Liver (tissue), 9 donors: Measurements from ENCODE around the gene CYLD. TPM values are rescaled to one million over a fixed set of nuclear protein-coding genes. Genes with fewer than 3 reads are reported as not detected.

Experiments used
- DNase-seq: peaks from one replicate; pipeline ENCODE4 v3.0.0-alpha.2; 2017; ENCODE audit warnings: low spot score
- H3K27ac ChIP-seq, 2 donors: one replicate each; pipeline ENCODE4 v1.7.0; 2013; ENCODE audit warnings: inconsistent platforms in 2 of 2, low read length in 2 of 2, control low read depth in 1 of 2, low read depth in 1 of 2, mild to moderate bottlenecking in 1 of 2
- H3K27me3 ChIP-seq, 4 donors: one replicate each; pipeline versions ENCODE4 v1.6.1 to v1.7.0; 2013; ENCODE audit warnings: low read length in 3 of 4, inconsistent platforms in 1 of 4, mild to moderate bottlenecking in 1 of 4, moderate library complexity in 1 of 4; ENCODE audit not compliant: control insufficient read depth in 4 of 4, insufficient read depth in 4 of 4
- H3K36me3 ChIP-seq, 4 donors: one replicate each; pipeline versions ENCODE4 v1.6.1 to v1.7.0; 2013; ENCODE audit warnings: low read length in 3 of 4, mild to moderate bottlenecking in 3 of 4, low read depth in 1 of 4, moderate library complexity in 1 of 4; ENCODE audit not compliant: control insufficient read depth in 4 of 4, insufficient read depth in 3 of 4
- H3K4me1 ChIP-seq, 4 donors: one replicate each; pipeline versions ENCODE4 v1.6.1 to v1.7.0; 2013; ENCODE audit warnings: low read length in 3 of 4, mild to moderate bottlenecking in 3 of 4, moderate library complexity in 1 of 4; ENCODE audit not compliant: control insufficient read depth in 4 of 4, insufficient read depth in 4 of 4
- H3K4me3 ChIP-seq, 3 donors: one replicate each; pipeline versions ENCODE4 v1.6.1 to v1.7.0; 2013; ENCODE audit warnings: low read length in 3 of 3, control low read depth in 1 of 3, low read depth in 1 of 3, mild to moderate bottlenecking in 1 of 3
- H3K9ac ChIP-seq, 2 donors: one replicate each; pipeline ENCODE4 v1.7.0; 2013; ENCODE audit warnings: low read length in 2 of 2, mild to moderate bottlenecking in 2 of 2, moderate library complexity in 2 of 2, control low read depth in 1 of 2, low read depth in 1 of 2
- H3K9me3 ChIP-seq, 4 donors: one replicate each; pipeline versions ENCODE4 v1.6.1 to v1.7.0; 2013; ENCODE audit warnings: low read length in 3 of 4; ENCODE audit not compliant: control insufficient read depth in 4 of 4
- FOXA1 ChIP-seq: IDR thresholded peaks from 2 replicates; pipeline ENCODE4 v1.6.1; 2016; ENCODE audit warnings: antibody characterized with exemption
- GABPA ChIP-seq, 2 donors: IDR thresholded peaks in 1 of 2; conservative IDR thresholded peaks in 1 of 2; 2 replicates each; pipeline ENCODE4 v1.6.1; 2016; ENCODE audit warnings: antibody characterized with exemption in 2 of 2, mild to moderate bottlenecking in 1 of 2, moderate library complexity in 1 of 2
- HNF4G ChIP-seq: IDR thresholded peaks from 2 replicates; pipeline ENCODE4 v1.6.1; 2016; ENCODE audit warnings: antibody characterized with exemption
- JUND ChIP-seq, 2 donors: IDR thresholded peaks; 2 replicates each; pipeline ENCODE4 v1.6.1; 2016; ENCODE audit warnings: antibody characterized with exemption in 2 of 2
- NR2F2 ChIP-seq: IDR thresholded peaks from 2 replicates; pipeline ENCODE4 v1.6.1; 2016; ENCODE audit warnings: antibody characterized with exemption
- RAD21 ChIP-seq, 2 donors: IDR thresholded peaks; 2 replicates each; pipeline ENCODE4 v1.6.1; 2016; ENCODE audit warnings: antibody characterized with exemption in 2 of 2, mild to moderate bottlenecking in 2 of 2
- RXRA ChIP-seq, 2 donors: IDR thresholded peaks; 2 replicates each; pipeline ENCODE4 v1.6.1; 2017 to 2018; ENCODE audit warnings: antibody characterized with exemption in 2 of 2, mild to moderate bottlenecking in 1 of 2
- SP1 ChIP-seq: IDR thresholded peaks from 2 replicates; pipeline ENCODE4 v1.6.1; 2018; ENCODE audit warnings: antibody characterized with exemption, mild to moderate bottlenecking
- TAF1 ChIP-seq: conservative IDR thresholded peaks from 2 replicates; pipeline ENCODE4 v1.6.1; 2016; ENCODE audit warnings: antibody characterized with exemption, mild to moderate bottlenecking
- WGBS: extraction: QIAGEN DNeasy Blood & Tissue Kit; methylation state at CpG from one replicate; pipeline ENCODE4 v1.1.7; 2013; 5-methylcytosine and 5-hydroxymethylcytosine counted together
- polyA plus RNA-seq, 2 donors: library from polyadenylated mRNA; stranded (reverse) in 1 of 2; unstranded in 1 of 2; fragments of 200-250 nt in 1 of 2; fragments of >200 nt in 1 of 2; fragmentation: Nextera tagmentation in 1 of 2; extraction: Ambion mirVana in 1 of 2; gene quantifications; one replicate each; pipeline versions ENCODE4 v1.2.1 to v1.2.3, GENCODE V29; 2013 to 2015
- total RNA-seq, 2 donors: library from RNA; depleted of rRNA; stranded (reverse); fragments of >200 nt; gene quantifications; one replicate each; pipeline ENCODE4 v1.2.3, GENCODE V29; 2014
- TF ChIP-seq, protein P1 (sequence below): IDR thresholded peaks from 2 replicates; pipeline ENCODE4 v1.6.1; 2016; ENCODE audit warnings: antibody characterized with exemption, mild to moderate bottlenecking
- TF ChIP-seq, protein P2 (sequence below): IDR thresholded peaks from 2 replicates; pipeline ENCODE4 v1.6.1; 2016; ENCODE audit warnings: antibody characterized with exemption
- TF ChIP-seq, protein P3 (sequence below): fragments of 150-350 bp; IDR thresholded peaks from 2 replicates; pipeline ENCODE4 v1.5.1; 2017; ENCODE audit warnings: improper control_type of control experiment, low read depth, low read length; ENCODE audit not compliant: missing input control
- TF ChIP-seq, protein P4 (sequence below): IDR thresholded peaks from 2 replicates; pipeline ENCODE4 v1.6.1; 2016; ENCODE audit warnings: antibody characterized with exemption
- donor health status: healthy.
- donor health status: healthy.
- donor health status: healthy.
- donor health status: healthy.
- donor health status: healthy.

The CYLD gene
- total and polyA plus RNA-seq, 4 donors, result 8.2 to 42.7 (median 13.8) TPM

DNA sequence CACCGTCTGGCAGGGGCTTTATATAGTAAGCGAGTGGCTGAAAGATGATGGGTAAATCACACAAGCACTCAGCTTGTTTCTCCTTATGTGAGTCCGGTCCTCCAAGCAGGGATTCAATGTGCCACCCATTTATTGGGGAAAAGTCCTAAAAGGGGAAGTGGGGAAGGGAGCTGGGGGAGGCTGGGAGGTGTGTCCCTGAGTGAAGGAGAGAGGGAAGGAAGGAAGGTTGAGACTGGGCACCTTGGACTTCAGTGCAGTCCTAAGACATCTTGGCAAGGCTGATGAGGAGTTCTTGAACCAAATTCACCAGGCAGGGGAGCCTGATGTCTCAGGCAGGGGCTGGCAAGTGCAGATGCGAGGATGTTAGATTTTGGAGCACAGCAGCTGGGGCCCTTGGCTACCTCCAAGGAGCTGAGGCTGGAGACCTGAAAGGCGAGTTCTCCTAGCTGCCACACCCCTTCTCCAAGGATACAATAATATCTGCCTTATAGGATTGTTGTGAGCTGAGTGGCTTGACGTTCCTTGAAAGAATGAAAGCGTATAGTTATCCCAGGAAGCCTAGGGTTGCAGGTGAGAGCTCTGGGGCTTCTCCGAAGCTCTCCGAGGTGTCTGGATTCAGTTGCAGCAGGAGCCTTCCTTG, 23.0 kb upstream of the CYLD start:
- no peak for DNase-seq
- H3K27ac ChIP-seq, result no peak overlapping the region
- H3K36me3 ChIP-seq, result no peaks in the 10 kb centered on the region
- H3K9ac ChIP-seq, result no peak overlapping the region
- H3K9me3 ChIP-seq, result no peaks in the 10 kb centered on the region
- TF ChIP-seq FOXA1 (no peak), RAD21 (IDR thresholded peaks at IDR 0.05) (no peak)
- 90% methylated on average over 9 of the region's 9 CpGs for WGBS
- no peaks in the 10 kb centered on the region for H3K27me3 ChIP-seq
- no peaks in the 10 kb centered on the region for H3K4me1 ChIP-seq
- no peak overlapping the region for H3K4me3 ChIP-seq

DNA sequence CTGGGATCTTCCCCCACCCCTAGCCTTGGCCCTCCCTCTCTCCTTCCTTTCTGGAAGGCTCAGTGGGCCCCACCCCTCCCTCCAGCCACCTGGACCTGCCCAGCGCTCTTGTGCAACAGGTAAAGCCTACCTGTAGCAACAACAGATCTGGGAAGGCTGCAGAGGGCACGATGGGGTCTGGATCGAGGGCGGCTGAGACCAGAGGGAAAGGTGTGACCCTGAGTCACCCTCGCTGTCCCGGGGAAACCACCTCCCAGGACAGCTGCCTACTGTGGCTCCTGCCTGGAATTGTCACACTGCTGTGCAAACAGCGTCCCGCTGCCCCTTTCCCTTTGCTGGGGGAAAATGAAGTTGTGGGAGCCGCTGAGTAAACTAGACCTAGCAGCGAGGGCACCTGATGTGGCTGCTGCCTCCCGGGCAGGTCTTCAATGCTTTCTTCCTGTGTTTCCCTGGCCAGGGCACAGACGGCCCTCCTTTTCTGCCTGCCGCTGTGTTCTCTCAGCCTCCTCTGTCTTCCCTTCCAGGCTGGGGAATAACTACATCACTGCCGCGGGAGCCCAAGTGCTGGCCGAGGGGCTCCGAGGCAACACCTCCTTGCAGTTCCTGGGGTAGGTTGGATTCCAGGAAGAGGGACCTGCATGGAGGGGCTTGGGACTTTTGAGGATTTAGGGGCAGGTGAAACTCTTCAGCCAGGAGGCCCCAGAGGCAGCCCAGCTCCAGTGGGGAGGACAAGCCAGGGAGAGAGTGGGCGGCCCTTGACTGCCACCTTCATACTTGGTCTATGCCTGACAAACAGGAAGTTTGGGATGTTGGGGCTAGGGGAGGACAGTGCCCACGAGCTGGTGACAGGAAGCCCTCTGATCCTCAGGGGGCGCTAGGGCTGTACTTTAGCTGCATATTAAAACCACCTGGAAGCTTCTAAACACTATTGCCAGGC, 22.2 kb upstream of the CYLD start:
- no peaks in the 10 kb centered on the region for H3K27me3 ChIP-seq
- no peak overlapping the region for H3K9ac ChIP-seq
- 62% methylated on average over 20 of the region's 20 CpGs for WGBS
- H3K4me1 ChIP-seq, result no peaks in the 10 kb centered on the region
- H3K4me3 ChIP-seq, result no peak overlapping the region
- H3K36me3 ChIP-seq, result no peaks in the 10 kb centered on the region
- no peak for TF ChIP-seq RXRA (IDR thresholded peaks at IDR 0.05)
- TF ChIP-seq TAF1, result no peak
- TF ChIP-seq, protein P1, sequence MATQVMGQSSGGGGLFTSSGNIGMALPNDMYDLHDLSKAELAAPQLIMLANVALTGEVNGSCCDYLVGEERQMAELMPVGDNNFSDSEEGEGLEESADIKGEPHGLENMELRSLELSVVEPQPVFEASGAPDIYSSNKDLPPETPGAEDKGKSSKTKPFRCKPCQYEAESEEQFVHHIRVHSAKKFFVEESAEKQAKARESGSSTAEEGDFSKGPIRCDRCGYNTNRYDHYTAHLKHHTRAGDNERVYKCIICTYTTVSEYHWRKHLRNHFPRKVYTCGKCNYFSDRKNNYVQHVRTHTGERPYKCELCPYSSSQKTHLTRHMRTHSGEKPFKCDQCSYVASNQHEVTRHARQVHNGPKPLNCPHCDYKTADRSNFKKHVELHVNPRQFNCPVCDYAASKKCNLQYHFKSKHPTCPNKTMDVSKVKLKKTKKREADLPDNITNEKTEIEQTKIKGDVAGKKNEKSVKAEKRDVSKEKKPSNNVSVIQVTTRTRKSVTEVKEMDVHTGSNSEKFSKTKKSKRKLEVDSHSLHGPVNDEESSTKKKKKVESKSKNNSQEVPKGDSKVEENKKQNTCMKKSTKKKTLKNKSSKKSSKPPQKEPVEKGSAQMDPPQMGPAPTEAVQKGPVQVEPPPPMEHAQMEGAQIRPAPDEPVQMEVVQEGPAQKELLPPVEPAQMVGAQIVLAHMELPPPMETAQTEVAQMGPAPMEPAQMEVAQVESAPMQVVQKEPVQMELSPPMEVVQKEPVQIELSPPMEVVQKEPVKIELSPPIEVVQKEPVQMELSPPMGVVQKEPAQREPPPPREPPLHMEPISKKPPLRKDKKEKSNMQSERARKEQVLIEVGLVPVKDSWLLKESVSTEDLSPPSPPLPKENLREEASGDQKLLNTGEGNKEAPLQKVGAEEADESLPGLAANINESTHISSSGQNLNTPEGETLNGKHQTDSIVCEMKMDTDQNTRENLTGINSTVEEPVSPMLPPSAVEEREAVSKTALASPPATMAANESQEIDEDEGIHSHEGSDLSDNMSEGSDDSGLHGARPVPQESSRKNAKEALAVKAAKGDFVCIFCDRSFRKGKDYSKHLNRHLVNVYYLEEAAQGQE, result no peak
- TF ChIP-seq, protein P2, sequence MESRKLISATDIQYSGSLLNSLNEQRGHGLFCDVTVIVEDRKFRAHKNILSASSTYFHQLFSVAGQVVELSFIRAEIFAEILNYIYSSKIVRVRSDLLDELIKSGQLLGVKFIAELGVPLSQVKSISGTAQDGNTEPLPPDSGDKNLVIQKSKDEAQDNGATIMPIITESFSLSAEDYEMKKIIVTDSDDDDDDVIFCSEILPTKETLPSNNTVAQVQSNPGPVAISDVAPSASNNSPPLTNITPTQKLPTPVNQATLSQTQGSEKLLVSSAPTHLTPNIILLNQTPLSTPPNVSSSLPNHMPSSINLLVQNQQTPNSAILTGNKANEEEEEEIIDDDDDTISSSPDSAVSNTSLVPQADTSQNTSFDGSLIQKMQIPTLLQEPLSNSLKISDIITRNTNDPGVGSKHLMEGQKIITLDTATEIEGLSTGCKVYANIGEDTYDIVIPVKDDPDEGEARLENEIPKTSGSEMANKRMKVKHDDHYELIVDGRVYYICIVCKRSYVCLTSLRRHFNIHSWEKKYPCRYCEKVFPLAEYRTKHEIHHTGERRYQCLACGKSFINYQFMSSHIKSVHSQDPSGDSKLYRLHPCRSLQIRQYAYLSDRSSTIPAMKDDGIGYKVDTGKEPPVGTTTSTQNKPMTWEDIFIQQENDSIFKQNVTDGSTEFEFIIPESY, result no peak
- TF ChIP-seq GABPA (IDR thresholded peaks at IDR 0.05 in 1 of 2, conservative IDR thresholded peaks at IDR 0.05 in 1 of 2), result no peak
- TF ChIP-seq, protein P3, sequence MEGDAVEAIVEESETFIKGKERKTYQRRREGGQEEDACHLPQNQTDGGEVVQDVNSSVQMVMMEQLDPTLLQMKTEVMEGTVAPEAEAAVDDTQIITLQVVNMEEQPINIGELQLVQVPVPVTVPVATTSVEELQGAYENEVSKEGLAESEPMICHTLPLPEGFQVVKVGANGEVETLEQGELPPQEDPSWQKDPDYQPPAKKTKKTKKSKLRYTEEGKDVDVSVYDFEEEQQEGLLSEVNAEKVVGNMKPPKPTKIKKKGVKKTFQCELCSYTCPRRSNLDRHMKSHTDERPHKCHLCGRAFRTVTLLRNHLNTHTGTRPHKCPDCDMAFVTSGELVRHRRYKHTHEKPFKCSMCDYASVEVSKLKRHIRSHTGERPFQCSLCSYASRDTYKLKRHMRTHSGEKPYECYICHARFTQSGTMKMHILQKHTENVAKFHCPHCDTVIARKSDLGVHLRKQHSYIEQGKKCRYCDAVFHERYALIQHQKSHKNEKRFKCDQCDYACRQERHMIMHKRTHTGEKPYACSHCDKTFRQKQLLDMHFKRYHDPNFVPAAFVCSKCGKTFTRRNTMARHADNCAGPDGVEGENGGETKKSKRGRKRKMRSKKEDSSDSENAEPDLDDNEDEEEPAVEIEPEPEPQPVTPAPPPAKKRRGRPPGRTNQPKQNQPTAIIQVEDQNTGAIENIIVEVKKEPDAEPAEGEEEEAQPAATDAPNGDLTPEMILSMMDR, result no peak
- TF ChIP-seq FOXA1, result no peak
- TF ChIP-seq NR2F2, result no peak
- TF ChIP-seq JUND (IDR thresholded peaks at IDR 0.05), result no peak
- TF ChIP-seq SP1, result no peak
- no peak for TF ChIP-seq HNF4G
- TF ChIP-seq, protein P4, sequence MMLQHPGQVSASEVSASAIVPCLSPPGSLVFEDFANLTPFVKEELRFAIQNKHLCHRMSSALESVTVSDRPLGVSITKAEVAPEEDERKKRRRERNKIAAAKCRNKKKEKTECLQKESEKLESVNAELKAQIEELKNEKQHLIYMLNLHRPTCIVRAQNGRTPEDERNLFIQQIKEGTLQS, result no peak
- TF ChIP-seq RAD21 (IDR thresholded peaks at IDR 0.05), result no peak
- H3K9me3 ChIP-seq, result no peaks in the 10 kb centered on the region
- no peak for DNase-seq
- no peak overlapping the region for H3K27ac ChIP-seq
